Liver (tissue), 3 donors: ENCODE measurements around the gene ZEB1.

ENCODE experiments used
- HNF4A ChIP-seq, 2 donors: conservative IDR thresholded peaks; 2 replicates each; pipeline ENCODE4 v1.6.1; 2016; ENCODE audit warnings: antibody characterized with exemption in 2 of 2, mild to moderate bottlenecking in 2 of 2
- JUND ChIP-seq, 2 donors: IDR thresholded peaks; 2 replicates each; pipeline ENCODE4 v1.6.1; 2016; ENCODE audit warnings: antibody characterized with exemption in 2 of 2
- MAX ChIP-seq: IDR thresholded peaks from 2 replicates; pipeline ENCODE4 v1.6.1; 2016; ENCODE audit warnings: antibody characterized with exemption
- RAD21 ChIP-seq, 2 donors: IDR thresholded peaks; 2 replicates each; pipeline ENCODE4 v1.6.1; 2016; ENCODE audit warnings: antibody characterized with exemption in 2 of 2, mild to moderate bottlenecking in 2 of 2
- RXRA ChIP-seq, 2 donors: IDR thresholded peaks; 2 replicates each; pipeline ENCODE4 v1.6.1; 2017 to 2018; ENCODE audit warnings: antibody characterized with exemption in 2 of 2, mild to moderate bottlenecking in 1 of 2
- YY1 ChIP-seq: IDR thresholded peaks from 2 replicates; pipeline ENCODE4 v1.6.1; 2016; ENCODE audit warnings: antibody characterized with exemption, mild to moderate bottlenecking
- TF ChIP-seq, protein P1 (sequence below): fragments of 150-350 bp; IDR thresholded peaks from 2 replicates; pipeline ENCODE4 v1.5.1; 2017; ENCODE audit warnings: improper control_type of control experiment, low read depth, low read length; ENCODE audit not compliant: missing input control
- TF ChIP-seq, protein P2 (sequence below): IDR thresholded peaks from 2 replicates; pipeline ENCODE4 v1.6.1; 2016; ENCODE audit warnings: antibody characterized with exemption
- donor health status: healthy.
- donor health status: healthy.

GRCh38 chr10:31528831-31529230 is 209.8 kb downstream of the ZEB1 start:
- TF ChIP-seq RXRA (IDR thresholded peaks at IDR 0.05) (no peak), HNF4A (conservative IDR thresholded peaks at IDR 0.05) (no peak), RAD21 (IDR thresholded peaks at IDR 0.05) (no peak), JUND (IDR thresholded peaks at IDR 0.05) (no peak), MAX (no peak), YY1 (no peak)
- TF ChIP-seq, protein P1, sequence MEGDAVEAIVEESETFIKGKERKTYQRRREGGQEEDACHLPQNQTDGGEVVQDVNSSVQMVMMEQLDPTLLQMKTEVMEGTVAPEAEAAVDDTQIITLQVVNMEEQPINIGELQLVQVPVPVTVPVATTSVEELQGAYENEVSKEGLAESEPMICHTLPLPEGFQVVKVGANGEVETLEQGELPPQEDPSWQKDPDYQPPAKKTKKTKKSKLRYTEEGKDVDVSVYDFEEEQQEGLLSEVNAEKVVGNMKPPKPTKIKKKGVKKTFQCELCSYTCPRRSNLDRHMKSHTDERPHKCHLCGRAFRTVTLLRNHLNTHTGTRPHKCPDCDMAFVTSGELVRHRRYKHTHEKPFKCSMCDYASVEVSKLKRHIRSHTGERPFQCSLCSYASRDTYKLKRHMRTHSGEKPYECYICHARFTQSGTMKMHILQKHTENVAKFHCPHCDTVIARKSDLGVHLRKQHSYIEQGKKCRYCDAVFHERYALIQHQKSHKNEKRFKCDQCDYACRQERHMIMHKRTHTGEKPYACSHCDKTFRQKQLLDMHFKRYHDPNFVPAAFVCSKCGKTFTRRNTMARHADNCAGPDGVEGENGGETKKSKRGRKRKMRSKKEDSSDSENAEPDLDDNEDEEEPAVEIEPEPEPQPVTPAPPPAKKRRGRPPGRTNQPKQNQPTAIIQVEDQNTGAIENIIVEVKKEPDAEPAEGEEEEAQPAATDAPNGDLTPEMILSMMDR, result no peak
- TF ChIP-seq, protein P2, sequence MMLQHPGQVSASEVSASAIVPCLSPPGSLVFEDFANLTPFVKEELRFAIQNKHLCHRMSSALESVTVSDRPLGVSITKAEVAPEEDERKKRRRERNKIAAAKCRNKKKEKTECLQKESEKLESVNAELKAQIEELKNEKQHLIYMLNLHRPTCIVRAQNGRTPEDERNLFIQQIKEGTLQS, result no peak
